NOMO-1 treated with dmso at 0.1 percent for 144 hours (cell line): ENCODE data around the gene RMRP.

Experiments used
- DNase-seq: peaks from one replicate; lab custom pipeline; 2025; ENCODE audit not compliant: unreplicated experiment; lab: John Stamatoyannopoulos, UW

The RMRP gene

GRCh38 chr9:35687306-35687705, 29.5 kb upstream of the RMRP start:
- DNase-seq, result no peak

- no peak for DNase-seq
Measured at GRCh38 chr9:35686222-35687203, 28.7 kb upstream of the RMRP start.

- DNase-seq, result no peak
Measured at GRCh38 chr9:35685506-35685905, 27.7 kb upstream of the RMRP start.

GRCh38 chr9:35684921-35685320, 27.1 kb upstream of the RMRP start:
- DNase-seq, result no peak

- no peak for DNase-seq
Measured at GRCh38 chr9:35683323-35683722, 25.5 kb upstream of the RMRP start.

- no peak for DNase-seq
Measured at GRCh38 chr9:35682520-35683315, 24.9 kb upstream of the RMRP start.

- no peak for DNase-seq
Measured at GRCh38 chr9:35682051-35682450, 24.2 kb upstream of the RMRP start.

- DNase-seq, result no peak
Measured at GRCh38 chr9:35681341-35682002, 23.7 kb upstream of the RMRP start.

GRCh38 chr9:35680331-35681105, 22.7 kb upstream of the RMRP start:
- DNase-seq, result no peak

- no peak for DNase-seq
Measured at GRCh38 chr9:35679766-35680330, 22.0 kb upstream of the RMRP start.

GRCh38 chr9:35679091-35679490, 21.3 kb upstream of the RMRP start:
- no peak for DNase-seq

- DNase-seq, result no peak
Measured at GRCh38 chr9:35675732-35676392, 18.0 kb upstream of the RMRP start.

- no peak for DNase-seq
Measured at GRCh38 chr9:35675204-35675603, 17.4 kb upstream of the RMRP start.

GRCh38 chr9:35674025-35674361, 16.2 kb upstream of the RMRP start:
- DNase-seq, result no peak

- no peak for DNase-seq
Measured at GRCh38 chr9:35673132-35674024, 15.6 kb upstream of the RMRP start, which contains the start of gene CA9. TSS of gene CA9 (plus strand) at chr9:35673928. CDS start at chr9:35673960, 32 bp downstream.

- no peak for DNase-seq
Measured at GRCh38 chr9:35669331-35670145, 11.7 kb upstream of the RMRP start.

- no peak for DNase-seq
Measured at GRCh38 chr9:35667939-35668338, 10.1 kb upstream of the RMRP start.

GRCh38 chr9:35666549-35666948, 8.7 kb upstream of the RMRP start:
- DNase-seq, result no peak
